ENCODE data around the gene MAML3.

DNA sequence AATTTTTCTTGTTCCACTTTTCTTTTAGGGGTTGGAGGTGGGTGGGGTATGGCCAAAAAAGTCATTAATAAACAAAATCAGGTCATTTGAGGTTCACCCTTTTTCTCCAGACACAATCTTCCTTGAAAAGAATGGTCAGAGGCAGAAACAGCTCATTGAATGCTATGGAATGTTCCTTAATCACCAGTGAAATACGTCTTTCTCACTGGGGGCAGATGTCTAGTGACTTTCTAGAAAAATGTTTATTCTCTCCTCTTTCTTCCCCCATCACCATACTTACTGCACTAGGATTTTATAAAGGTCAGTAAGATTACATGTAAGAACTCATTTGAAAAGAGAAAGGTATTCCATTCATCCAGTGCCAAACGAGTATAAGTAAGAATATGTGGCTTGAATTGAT, 443.9 kb downstream of the MAML3 start:
- TF ChIP-seq, protein P1, sequence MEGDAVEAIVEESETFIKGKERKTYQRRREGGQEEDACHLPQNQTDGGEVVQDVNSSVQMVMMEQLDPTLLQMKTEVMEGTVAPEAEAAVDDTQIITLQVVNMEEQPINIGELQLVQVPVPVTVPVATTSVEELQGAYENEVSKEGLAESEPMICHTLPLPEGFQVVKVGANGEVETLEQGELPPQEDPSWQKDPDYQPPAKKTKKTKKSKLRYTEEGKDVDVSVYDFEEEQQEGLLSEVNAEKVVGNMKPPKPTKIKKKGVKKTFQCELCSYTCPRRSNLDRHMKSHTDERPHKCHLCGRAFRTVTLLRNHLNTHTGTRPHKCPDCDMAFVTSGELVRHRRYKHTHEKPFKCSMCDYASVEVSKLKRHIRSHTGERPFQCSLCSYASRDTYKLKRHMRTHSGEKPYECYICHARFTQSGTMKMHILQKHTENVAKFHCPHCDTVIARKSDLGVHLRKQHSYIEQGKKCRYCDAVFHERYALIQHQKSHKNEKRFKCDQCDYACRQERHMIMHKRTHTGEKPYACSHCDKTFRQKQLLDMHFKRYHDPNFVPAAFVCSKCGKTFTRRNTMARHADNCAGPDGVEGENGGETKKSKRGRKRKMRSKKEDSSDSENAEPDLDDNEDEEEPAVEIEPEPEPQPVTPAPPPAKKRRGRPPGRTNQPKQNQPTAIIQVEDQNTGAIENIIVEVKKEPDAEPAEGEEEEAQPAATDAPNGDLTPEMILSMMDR (IDR thresholded peaks at IDR 0.05; ENCODE audit: low read length): no peak
- TF ChIP-seq EZH2 (IDR thresholded peaks at IDR 0.05; ENCODE audit: borderline replicate concordance, low read length): no peak
